C4-2B (cell line): ENCODE results near the gene SDCBP2.

ENCODE experiments used
- H3K27ac ChIP-seq: fragments of 450-650 bp; 2 replicates; pipeline ENCODE4 v1.5.1; 2017
- CTCF ChIP-seq: fragments of 450-650 bp; conservative IDR thresholded peaks from 2 replicates; pipeline ENCODE4 v1.5.1; 2017; ENCODE audit warnings: mild to moderate bottlenecking
- ZFX ChIP-seq: fragments of 450-650 bp; IDR thresholded peaks from 2 replicates; pipeline ENCODE4 v1.6.1; 2017

SDCBP2 gene

GRCh38 chr20:1298166-1298565 lies 30.8 kb downstream of the SDCBP2 start:
- no peak overlapping the region for H3K27ac ChIP-seq
- TF ChIP-seq CTCF (no peak), ZFX (no peak)

GRCh38 chr20:1297486-1297885 lies 31.5 kb downstream of the SDCBP2 start:
- TF ChIP-seq CTCF = no peak
- no peak for TF ChIP-seq ZFX
- H3K27ac ChIP-seq = no peak overlapping the region

- no peak for TF ChIP-seq ZFX
- no peak for TF ChIP-seq CTCF
- H3K27ac ChIP-seq = no peak overlapping the region
Measured at GRCh38 chr20:1296922-1297321, 32.0 kb downstream of the SDCBP2 start.

- H3K27ac ChIP-seq = no peak overlapping the region
- TF ChIP-seq ZFX (no peak), CTCF (no peak)
Measured at GRCh38 chr20:1296117-1296610, 32.8 kb downstream of the SDCBP2 start.

- no peak for TF ChIP-seq CTCF
- no peak overlapping the region for H3K27ac ChIP-seq
Measured at GRCh38 chr20:1295276-1295930, 33.5 kb downstream of the SDCBP2 start.

- no peak overlapping the region for H3K27ac ChIP-seq
- TF ChIP-seq CTCF (no peak), ZFX (no peak)
Measured at GRCh38 chr20:1294497-1294896, 34.4 kb downstream of the SDCBP2 start.

GRCh38 chr20:1293641-1294379 lies 35.1 kb downstream of the SDCBP2 start:
- no peak overlapping the region for H3K27ac ChIP-seq
- TF ChIP-seq CTCF (no peak), ZFX (no peak)
